OCI-LY3 (cell line): ENCODE results near the gene PDLIM5.

Experiments used
- H2AFZ ChIP-seq: fragments of 200-600, 300-600 bp; shearing (Covaris generic); 2 replicates; pipeline ENCODE4 v1.6.0; 2014; ENCODE audit warnings: antibody characterized with exemption, low read depth, low read length
- H3K27ac ChIP-seq: fragments of 200-600, 300-600 bp; sonication (generic); 2 replicates; pipeline ENCODE4 v1.5.1; 2014; ENCODE audit warnings: mild to moderate bottlenecking, low read length, moderate library complexity, mixed read lengths
- H3K27me3 ChIP-seq: fragments of 200-600, 300-600 bp; sonication (generic); 2 replicates; pipeline ENCODE4 v1.6.1; 2014; ENCODE audit warnings: low read depth, low read length, mixed read lengths
- H3K36me3 ChIP-seq: fragments of 200-600, 300-600 bp; sonication (generic); replicated peaks from 2 replicates; pipeline ENCODE3; 2014; ENCODE audit warnings: low read depth, low read length, mixed read lengths
- H3K4me1 ChIP-seq: fragments of 300-600, 200-600 bp; sonication (generic); 2 replicates; pipeline ENCODE4 v1.6.1; 2014; ENCODE audit warnings: low read length, mixed read lengths
- H3K4me2 ChIP-seq: fragments of 200-600, 300-600 bp; sonication (generic); 2 replicates; pipeline ENCODE4 v1.6.1; 2014; ENCODE audit warnings: low read length, mixed read lengths
- H3K4me3 ChIP-seq: fragments of 300-600, 200-600 bp; sonication (generic); 2 replicates; pipeline ENCODE4 v1.5.1; 2014; ENCODE audit warnings: antibody characterized with exemption, mild to moderate bottlenecking, low read length, moderate library complexity
- H3K79me2 ChIP-seq: fragments of 300-600, 200-600 bp; shearing (Covaris generic); 2 replicates; pipeline ENCODE4 v1.6.1; 2014; ENCODE audit warnings: mild to moderate bottlenecking, low read length, mixed read lengths
- H3K9ac ChIP-seq: fragments of 300-600, 200-600 bp; shearing (Covaris generic); 2 replicates; pipeline ENCODE4 v1.6.0; 2014; ENCODE audit warnings: mild to moderate bottlenecking, low read length, moderate library complexity
- H3K9me3 ChIP-seq: fragments of 200-600, 300-600 bp; shearing (Covaris generic); 2 replicates; pipeline ENCODE4 v1.6.1; 2014; ENCODE audit warnings: low read length, mixed read lengths; ENCODE audit not compliant: insufficient read depth
- H4K20me1 ChIP-seq: fragments of 200-600, 300-600 bp; sonication (generic); 2 replicates; pipeline ENCODE4 v1.6.1; 2016; ENCODE audit warnings: low read length, mixed read lengths; ENCODE audit not compliant: insufficient read depth
- EZH2phosphoT487 ChIP-seq: fragments of 200-600 bp; shearing (Covaris generic); IDR thresholded peaks from 2 replicates; pipeline ENCODE4 v1.6.1; 2018; ENCODE audit warnings: antibody characterized with exemption, mixed run types, low read depth
- TF ChIP-seq, protein P1 (sequence below): fragments of 200-600, 300-600 bp; sonication (generic); IDR thresholded peaks from 2 replicates; pipeline ENCODE4 v1.5.1; 2014; ENCODE audit warnings: antibody characterized with exemption, low read length, low read depth

The PDLIM5 gene

GRCh38 chr4:94488670-94489069 is 36.9 kb downstream of the PDLIM5 start:
- H3K4me2 ChIP-seq = no peak overlapping the region
- no peaks in the 10 kb centered on the region for H4K20me1 ChIP-seq
- no peaks in the 10 kb centered on the region for H3K36me3 ChIP-seq
- no peak overlapping the region for H3K9ac ChIP-seq
- no peaks in the 10 kb centered on the region for H3K79me2 ChIP-seq
- H3K27me3 ChIP-seq = no peaks in the 10 kb centered on the region
- H2AFZ ChIP-seq = no peak overlapping the region
- no peak overlapping the region for H3K4me3 ChIP-seq
- H3K27ac ChIP-seq = no peak overlapping the region
- no peaks in the 10 kb centered on the region for H3K4me1 ChIP-seq
- TF ChIP-seq, protein P1, sequence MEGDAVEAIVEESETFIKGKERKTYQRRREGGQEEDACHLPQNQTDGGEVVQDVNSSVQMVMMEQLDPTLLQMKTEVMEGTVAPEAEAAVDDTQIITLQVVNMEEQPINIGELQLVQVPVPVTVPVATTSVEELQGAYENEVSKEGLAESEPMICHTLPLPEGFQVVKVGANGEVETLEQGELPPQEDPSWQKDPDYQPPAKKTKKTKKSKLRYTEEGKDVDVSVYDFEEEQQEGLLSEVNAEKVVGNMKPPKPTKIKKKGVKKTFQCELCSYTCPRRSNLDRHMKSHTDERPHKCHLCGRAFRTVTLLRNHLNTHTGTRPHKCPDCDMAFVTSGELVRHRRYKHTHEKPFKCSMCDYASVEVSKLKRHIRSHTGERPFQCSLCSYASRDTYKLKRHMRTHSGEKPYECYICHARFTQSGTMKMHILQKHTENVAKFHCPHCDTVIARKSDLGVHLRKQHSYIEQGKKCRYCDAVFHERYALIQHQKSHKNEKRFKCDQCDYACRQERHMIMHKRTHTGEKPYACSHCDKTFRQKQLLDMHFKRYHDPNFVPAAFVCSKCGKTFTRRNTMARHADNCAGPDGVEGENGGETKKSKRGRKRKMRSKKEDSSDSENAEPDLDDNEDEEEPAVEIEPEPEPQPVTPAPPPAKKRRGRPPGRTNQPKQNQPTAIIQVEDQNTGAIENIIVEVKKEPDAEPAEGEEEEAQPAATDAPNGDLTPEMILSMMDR = no peak
- TF ChIP-seq EZH2phosphoT487 = no peak
- H3K9me3 ChIP-seq = no peaks in the 10 kb centered on the region

- Histone ChIP-seq H3K27ac (no peak overlapping the region), H3K4me1 (no peaks in the 10 kb centered on the region), H3K27me3 (no peaks in the 10 kb centered on the region), H3K4me2 (no peak overlapping the region), H3K79me2 (no peaks in the 10 kb centered on the region), H3K4me3 (no peak overlapping the region), H3K9ac (no peak overlapping the region), H3K36me3 (no peaks in the 10 kb centered on the region), H3K9me3 (no peaks in the 10 kb centered on the region), H4K20me1 (no peaks in the 10 kb centered on the region), H2AFZ (no peak overlapping the region)
- TF ChIP-seq EZH2phosphoT487 = no peak
- TF ChIP-seq, protein P1 = no peak
Observed at GRCh38 chr4:94489098-94489497, 37.4 kb downstream of the PDLIM5 start.

- Histone ChIP-seq H3K79me2 (no peaks in the 10 kb centered on the region), H4K20me1 (no peaks in the 10 kb centered on the region), H3K4me3 (no peak overlapping the region), H3K4me1 (no peaks in the 10 kb centered on the region), H3K36me3 (no peaks in the 10 kb centered on the region), H3K9ac (no peak overlapping the region), H3K9me3 (no peaks in the 10 kb centered on the region), H3K27ac (no peak overlapping the region), H3K27me3 (no peaks in the 10 kb centered on the region), H2AFZ (no peak overlapping the region), H3K4me2 (no peak overlapping the region)
- TF ChIP-seq EZH2phosphoT487 = no peak
- TF ChIP-seq, protein P1 = no peak
Observed at GRCh38 chr4:94490437-94490836, 38.7 kb downstream of the PDLIM5 start.

DNA sequence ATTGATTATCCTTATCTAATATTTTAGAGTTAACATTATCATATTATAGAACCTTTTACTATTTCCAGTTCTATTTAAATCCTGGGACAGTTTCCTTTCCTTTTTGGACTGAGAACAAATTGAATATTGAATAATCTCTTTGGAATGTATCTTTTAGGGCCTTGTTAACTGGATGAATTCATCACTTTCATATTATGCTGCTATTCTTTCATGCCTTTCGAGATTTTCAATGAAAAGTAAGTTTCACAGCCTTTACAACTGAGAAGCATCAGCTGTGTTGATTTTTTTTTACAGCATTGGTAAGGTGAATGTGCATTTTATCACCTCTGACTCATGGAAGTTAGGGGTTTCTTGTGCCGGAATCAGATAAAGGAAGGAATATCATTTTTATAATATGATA is 39.6 kb downstream of the PDLIM5 start:
- H3K79me2 ChIP-seq = no peaks in the 10 kb centered on the region
- no peak overlapping the region for H3K4me3 ChIP-seq
- no peaks in the 10 kb centered on the region for H3K36me3 ChIP-seq
- TF ChIP-seq, protein P1 = no peak
- TF ChIP-seq EZH2phosphoT487 = no peak
- H3K4me1 ChIP-seq = no peaks in the 10 kb centered on the region
- H3K27ac ChIP-seq = no peak overlapping the region
- H3K4me2 ChIP-seq = no peak overlapping the region
- H3K9me3 ChIP-seq = no peaks in the 10 kb centered on the region
- no peaks in the 10 kb centered on the region for H3K27me3 ChIP-seq
- H2AFZ ChIP-seq = no peak overlapping the region
- H3K9ac ChIP-seq = no peak overlapping the region
- no peaks in the 10 kb centered on the region for H4K20me1 ChIP-seq
